H9 (cell line): ENCODE data around the gene CHD6. TPM values are rescaled to one million over a fixed set of nuclear protein-coding genes. Genes with fewer than 3 reads are reported as not detected.

Experiments used
- DNase-seq: peaks from one replicate; pipeline ENCODE4 v3.0.0-alpha.2; 2017
- H2AFZ ChIP-seq: one replicate; pipeline ENCODE4 v1.6.1; 2013; ENCODE audit warnings: mild to moderate bottlenecking, low read length, control low read depth, moderate library complexity
- H2AK5ac ChIP-seq: 2 replicates; pipeline ENCODE4 v1.6.1; 2013; ENCODE audit warnings: low read length, control low read depth, mixed read lengths; ENCODE audit not compliant: insufficient read length
- H2BK120ac ChIP-seq: one replicate; pipeline ENCODE4 v1.6.1; 2013; ENCODE audit warnings: low read depth, mild to moderate bottlenecking, low read length, control low read depth, inconsistent platforms; ENCODE audit not compliant: poor library complexity, severe bottlenecking
- H2BK12ac ChIP-seq: 2 replicates; pipeline ENCODE4 v1.6.1; 2013; ENCODE audit warnings: low read length, control low read depth, mixed read lengths, low read depth; ENCODE audit not compliant: insufficient read length
- H2BK15ac ChIP-seq: 2 replicates; pipeline ENCODE4 v1.6.1; 2013; ENCODE audit warnings: low read depth, low read length, control low read depth
- H2BK20ac ChIP-seq: one replicate; pipeline ENCODE4 v1.6.1; 2013; ENCODE audit warnings: low read depth, mild to moderate bottlenecking, low read length, control low read depth, inconsistent platforms; ENCODE audit not compliant: poor library complexity, severe bottlenecking
- H2BK5ac ChIP-seq: 2 replicates; pipeline ENCODE4 v1.6.1; 2013; ENCODE audit warnings: low read length, control low read depth, mixed read lengths; ENCODE audit not compliant: insufficient read length
- H3K14ac ChIP-seq: 2 replicates; pipeline ENCODE4 v1.6.1; 2013; ENCODE audit warnings: low read length, control low read depth; ENCODE audit not compliant: insufficient read depth
- H3K18ac ChIP-seq: 2 replicates; pipeline ENCODE4 v1.6.1; 2013; ENCODE audit warnings: low read depth, mild to moderate bottlenecking, mixed read lengths, low read length, control low read depth; ENCODE audit not compliant: insufficient read length
- H3K23ac ChIP-seq: 2 replicates; pipeline ENCODE4 v1.6.1; 2013; ENCODE audit warnings: low read length, control low read depth, mixed read lengths, low read depth; ENCODE audit not compliant: insufficient read length
- H3K23me2 ChIP-seq: 2 replicates; pipeline ENCODE4 v1.6.1; 2013; ENCODE audit warnings: low read depth, mild to moderate bottlenecking, mixed read lengths, low read length, control low read depth; ENCODE audit not compliant: insufficient read length, poor library complexity, severe bottlenecking
- H3K27ac ChIP-seq: 2 replicates; pipeline ENCODE4 v1.5.1; 2013; ENCODE audit warnings: low read length, control low read depth, mixed read lengths, low read depth; ENCODE audit not compliant: insufficient read length
- H3K27me3 ChIP-seq: 2 replicates; pipeline ENCODE4 v1.6.1; 2013; ENCODE audit warnings: low read length, control low read depth, inconsistent platforms; ENCODE audit not compliant: insufficient read depth
- H3K4ac ChIP-seq: 2 replicates; pipeline ENCODE4 v1.6.1; 2013; ENCODE audit warnings: low read depth, mild to moderate bottlenecking, control low read depth, inconsistent platforms, low read length, moderate library complexity
- H3K4me1 ChIP-seq: 2 replicates; pipeline ENCODE4 v1.6.1; 2013; ENCODE audit warnings: low read length, control low read depth, inconsistent platforms; ENCODE audit not compliant: insufficient read depth
- H3K4me2 ChIP-seq: 2 replicates; pipeline ENCODE4 v1.6.1; 2013; ENCODE audit warnings: low read length, control low read depth, mixed read lengths; ENCODE audit not compliant: insufficient read length, insufficient read depth
- H3K56ac ChIP-seq: 2 replicates; pipeline ENCODE4 v1.6.1; 2013; ENCODE audit warnings: low read depth, mild to moderate bottlenecking, mixed read lengths, low read length, control low read depth; ENCODE audit not compliant: insufficient read length
- H3K79me1 ChIP-seq: 2 replicates; pipeline ENCODE4 v1.6.1; 2013; ENCODE audit warnings: low read depth, mild to moderate bottlenecking, moderate library complexity, low read length, control low read depth, inconsistent platforms; ENCODE audit not compliant: insufficient read depth, poor library complexity, severe bottlenecking
- H3K79me2 ChIP-seq: 2 replicates; pipeline ENCODE4 v1.6.1; 2013; ENCODE audit warnings: low read length, control low read depth, inconsistent platforms; ENCODE audit not compliant: insufficient read depth
- H3K9ac ChIP-seq: 2 replicates; pipeline ENCODE4 v1.6.1; 2013; ENCODE audit warnings: low read length, control low read depth, mixed read lengths; ENCODE audit not compliant: insufficient read length; ENCODE audit errors: extremely low read depth
- H3K9me3 ChIP-seq: one replicate; pipeline ENCODE4 v1.6.1; 2013; ENCODE audit warnings: low read depth, low read length, inconsistent platforms; ENCODE audit not compliant: control insufficient read depth
- H3T11ph ChIP-seq: one replicate; pipeline ENCODE4 v1.6.1; 2013; ENCODE audit warnings: mild to moderate bottlenecking, low read length, control low read depth, inconsistent platforms
- H4K20me1 ChIP-seq: one replicate; pipeline ENCODE4 v1.6.1; 2013; ENCODE audit not compliant: control insufficient read depth, insufficient read length, insufficient read depth
- H4K5ac ChIP-seq: 2 replicates; pipeline ENCODE4 v1.6.1; 2013; ENCODE audit warnings: low read depth, mild to moderate bottlenecking, mixed read lengths, low read length, control low read depth; ENCODE audit not compliant: insufficient read length
- H4K8ac ChIP-seq: replicated peaks from 2 replicates; pipeline ENCODE4 v1.6.1; 2013; ENCODE audit warnings: low read length, control low read depth, mixed read lengths, low read depth; ENCODE audit not compliant: insufficient read length
- H4K91ac ChIP-seq: 2 replicates; pipeline ENCODE4 v1.6.1; 2013; ENCODE audit warnings: low read depth, mild to moderate bottlenecking, moderate library complexity, mixed read lengths, low read length, control low read depth; ENCODE audit not compliant: insufficient read length
- H3K27ac Mint-ChIP-seq, 3 experiments: 2 replicates in 2 of 3; 3 replicates in 1 of 3; pipeline ENCODE4 v1.8.0; 2020 to 2021; ENCODE audit warnings: mixed read lengths in 3 of 3, mild to moderate bottlenecking in 1 of 3, moderate library complexity in 1 of 3
- H3K27me3 Mint-ChIP-seq: 2 replicates; pipeline ENCODE4 v1.8.0; 2021; ENCODE audit warnings: low read depth, mild to moderate bottlenecking, moderate library complexity, mixed read lengths
- H3K36me3 Mint-ChIP-seq, 3 experiments: 2 replicates in 2 of 3; 3 replicates in 1 of 3; pipeline ENCODE4 v1.8.0; 2020 to 2021; ENCODE audit warnings: low read depth in 3 of 3, mixed read lengths in 3 of 3; ENCODE audit not compliant: insufficient read depth in 1 of 3
- H3K4me1 Mint-ChIP-seq, 2 experiments: 2 replicates each; pipeline ENCODE4 v1.8.0; 2020; ENCODE audit warnings: mixed read lengths in 2 of 2
- H3K4me3 Mint-ChIP-seq, 2 experiments: 2 replicates in 1 of 2; 3 replicates in 1 of 2; pipeline ENCODE4 v1.8.0; 2020 to 2021; ENCODE audit warnings: mild to moderate bottlenecking in 2 of 2, mixed read lengths in 2 of 2, moderate library complexity in 1 of 2
- H3K9me3 Mint-ChIP-seq, 2 experiments: 2 replicates in 1 of 2; 3 replicates in 1 of 2; pipeline ENCODE4 v1.8.0; 2020; ENCODE audit warnings: mild to moderate bottlenecking in 2 of 2, mixed read lengths in 2 of 2, moderate library complexity in 1 of 2
- WGBS: extraction: QIAGEN DNeasy Blood & Tissue Kit; methylation state at CpG from one replicate; pipeline ENCODE4 v1.1.7; 2013; ENCODE audit warnings: missing lambda C conversion rate, low lambda C conversion rate, mixed read lengths; ENCODE audit not compliant: insufficient read length; ENCODE audit errors: extremely low coverage; 5-methylcytosine and 5-hydroxymethylcytosine counted together
- total RNA-seq: library from RNA; stranded (reverse); gene quantifications from 2 replicates; pipeline ENCODE4 v1.2.1, GENCODE V29; 2021
- TF ChIP-seq, protein P1 (sequence below): fragments of 200-600 bp; sonication (generic); conservative IDR thresholded peaks from 3 replicates; pipeline ENCODE4 v1.8.0; 2021; ENCODE audit warnings: antibody characterized with exemption, mild to moderate bottlenecking

CHD6 gene
- total RNA-seq, 1 experiment from 2014 or later: 51.5 TPM

DNA sequence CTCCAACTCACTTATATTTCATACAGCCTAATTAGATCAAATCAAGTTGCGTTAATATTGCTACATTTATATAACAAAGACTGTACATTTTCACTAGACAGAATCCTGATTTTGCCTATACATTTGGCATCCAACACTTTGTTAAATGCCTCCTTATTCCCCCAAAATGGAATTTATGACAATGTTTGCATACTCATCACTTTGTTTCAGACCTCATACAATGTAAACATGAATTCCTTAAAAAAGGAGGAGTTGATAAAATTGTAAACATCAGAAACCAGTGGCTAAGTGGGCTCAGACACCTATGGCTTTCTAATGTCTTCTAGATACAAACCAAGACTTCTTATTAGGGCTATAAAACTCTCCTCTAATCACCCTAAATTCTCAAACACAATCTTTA, 87.3 kb downstream of the CHD6 start:
- H4K91ac ChIP-seq: no peak overlapping the region
- no peak for DNase-seq
- H2BK15ac ChIP-seq: no peak overlapping the region
- TF ChIP-seq, protein P1, sequence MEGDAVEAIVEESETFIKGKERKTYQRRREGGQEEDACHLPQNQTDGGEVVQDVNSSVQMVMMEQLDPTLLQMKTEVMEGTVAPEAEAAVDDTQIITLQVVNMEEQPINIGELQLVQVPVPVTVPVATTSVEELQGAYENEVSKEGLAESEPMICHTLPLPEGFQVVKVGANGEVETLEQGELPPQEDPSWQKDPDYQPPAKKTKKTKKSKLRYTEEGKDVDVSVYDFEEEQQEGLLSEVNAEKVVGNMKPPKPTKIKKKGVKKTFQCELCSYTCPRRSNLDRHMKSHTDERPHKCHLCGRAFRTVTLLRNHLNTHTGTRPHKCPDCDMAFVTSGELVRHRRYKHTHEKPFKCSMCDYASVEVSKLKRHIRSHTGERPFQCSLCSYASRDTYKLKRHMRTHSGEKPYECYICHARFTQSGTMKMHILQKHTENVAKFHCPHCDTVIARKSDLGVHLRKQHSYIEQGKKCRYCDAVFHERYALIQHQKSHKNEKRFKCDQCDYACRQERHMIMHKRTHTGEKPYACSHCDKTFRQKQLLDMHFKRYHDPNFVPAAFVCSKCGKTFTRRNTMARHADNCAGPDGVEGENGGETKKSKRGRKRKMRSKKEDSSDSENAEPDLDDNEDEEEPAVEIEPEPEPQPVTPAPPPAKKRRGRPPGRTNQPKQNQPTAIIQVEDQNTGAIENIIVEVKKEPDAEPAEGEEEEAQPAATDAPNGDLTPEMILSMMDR: no peak
- H3K4me1 Mint-ChIP-seq: peaks cover 0 to under 1% of the 10 kb centered on the region in 2 experiments; a peak in 2 of 4 replicates
- H2AFZ ChIP-seq: no peak overlapping the region
- peaks cover 2% of the 10 kb centered on the region; the same call in 1 of the 2 replicates for H3K79me2 ChIP-seq
- no peak overlapping the region for H3K56ac ChIP-seq
- H3K27me3 Mint-ChIP-seq: no peaks in the 10 kb centered on the region
- no peak overlapping the region for H3K4me3 Mint-ChIP-seq
- H3K27me3 ChIP-seq: no peaks in the 10 kb centered on the region
- H3K9me3 ChIP-seq: no peaks in the 10 kb centered on the region
- H2BK120ac ChIP-seq: no peak overlapping the region
- H3K18ac ChIP-seq: no peak overlapping the region
- H3K4ac ChIP-seq: no peak overlapping the region
- no peaks in the 10 kb centered on the region for H4K20me1 ChIP-seq
- no peak overlapping the region for H3K14ac ChIP-seq
- no peak overlapping the region for H3K27ac Mint-ChIP-seq
- no peak overlapping the region for H3T11ph ChIP-seq
- no peak overlapping the region for H3K4me2 ChIP-seq
- H2BK5ac ChIP-seq: no peak overlapping the region
- no peak overlapping the region for H3K9ac ChIP-seq
- H2AK5ac ChIP-seq: no peak overlapping the region
- peaks cover 9% of the 10 kb centered on the region for H3K79me1 ChIP-seq
- no CpG with 5 or more reads among the region's 1 CpG for WGBS
- no peak overlapping the region for H3K27ac ChIP-seq
- H3K9me3 Mint-ChIP-seq: no peaks in the 10 kb centered on the region
- H2BK20ac ChIP-seq: no peak overlapping the region
- H4K5ac ChIP-seq: no peak overlapping the region
- H4K8ac ChIP-seq: no peak overlapping the region
- H3K23ac ChIP-seq: no peak overlapping the region
- peaks cover 2 to 23% (median 17%) of the 10 kb centered on the region in 3 experiments; a peak in 5 of 7 replicates for H3K36me3 Mint-ChIP-seq
- H2BK12ac ChIP-seq: no peak overlapping the region
- no peaks in the 10 kb centered on the region for H3K23me2 ChIP-seq
- H3K4me1 ChIP-seq: no peaks in the 10 kb centered on the region
